Ascending aorta (tissue), 2 donors: Measurements from ENCODE around the gene HOXD12. TPM values are rescaled to one million over a fixed set of nuclear protein-coding genes. Genes with fewer than 3 reads are reported as not detected.

ENCODE experiments used
- DNase-seq, 2 donors: peaks; one replicate each; pipeline ENCODE4 v3.0.0-alpha.2; 2019; ENCODE audit warnings: low spot score in 2 of 2
- H3K27ac ChIP-seq, 2 donors: fragments of 200-600 bp; sonication (generic); one replicate each; pipeline ENCODE4 v1.5.1; 2016 to 2017; ENCODE audit warnings: mild to moderate bottlenecking in 1 of 2
- H3K27me3 ChIP-seq: fragments of 200-600 bp; sonication (generic); one replicate; pipeline ENCODE4 v1.5.1; 2017
- H3K36me3 ChIP-seq, 2 donors: fragments of 200-600 bp; sonication (generic); one replicate each; pipeline ENCODE4 v1.5.1; 2016
- H3K4me1 ChIP-seq, 2 donors: fragments of 200-600 bp; sonication (generic); one replicate each; pipeline ENCODE4 v1.5.1; 2016 to 2017; ENCODE audit warnings: mild to moderate bottlenecking in 1 of 2
- H3K4me3 ChIP-seq, 2 donors: fragments of 200-600 bp; sonication (generic); one replicate each; pipeline ENCODE4 v1.5.1; 2016 to 2017; ENCODE audit warnings: mild to moderate bottlenecking in 1 of 2
- H3K9me3 ChIP-seq, 2 donors: fragments of 200-600 bp; sonication (generic); one replicate each; pipeline ENCODE4 v1.5.1; 2016
- CTCF ChIP-seq, 3 experiments: fragments of 200-600 bp in 2 of 3; fragments of 450-650 bp in 1 of 3; sonication (generic) in 2 of 3; IDR thresholded peaks; one replicate each; pipeline ENCODE4 v1.5.1; 2016 to 2019; ENCODE audit warnings: antibody characterized with exemption in 3 of 3, mild to moderate bottlenecking in 1 of 3, moderate library complexity in 1 of 3
- intact Hi-C: fragments of 100-400 bp; cut with DNase I; formaldehyde crosslinking; loops from one replicate; pipeline ENCODE4 v1.15.1; 2023
- total RNA-seq: library from RNA; depleted of rRNA; stranded (reverse); fragments of >200 nt; gene quantifications from one replicate; pipeline ENCODE4 v1.1.0, GENCODE V29; 2016

The HOXD12 gene
- total RNA-seq, 1 donor from 2014 or later: not detected

GRCh38 chr2:176093145-176093897 is 6.3 kb upstream of the HOXD12 start:
- intact Hi-C loops: loop anchor here (5.0 to 10.0 kb wide), 3 partner anchors 726 to 1759 kb away; partner anchors contain the start of gene SP9
- Histone ChIP-seq H3K4me3 (peak overlapping the region; percentile 47 to 51), H3K27me3 (peaks cover 63% of the 10 kb centered on the region), H3K36me3 (no peaks in the 10 kb centered on the region), H3K4me1 (peaks cover 18 to 19% of the 10 kb centered on the region in 2 donors), H3K9me3 (no peaks in the 10 kb centered on the region), H3K27ac (no peak overlapping the region)
- no peak for TF ChIP-seq CTCF (IDR thresholded peaks at IDR 0.05)
- peak in 1 of 2 donors; percentile 46 for DNase-seq

- H3K36me3 ChIP-seq: no peaks in the 10 kb centered on the region
- intact Hi-C loops: loop anchor here (5.0 to 10.0 kb wide), 3 partner anchors 727 to 1759 kb away; partner anchors contain the start of gene SP9
- no peak for TF ChIP-seq CTCF (IDR thresholded peaks at IDR 0.05)
- H3K27ac ChIP-seq: no peak overlapping the region
- peaks cover 68% of the 10 kb centered on the region for H3K27me3 ChIP-seq
- no peak overlapping the region for H3K4me3 ChIP-seq
- DNase-seq: no peak
- H3K9me3 ChIP-seq: no peaks in the 10 kb centered on the region
- peaks cover 18 to 19% of the 10 kb centered on the region in 2 donors for H3K4me1 ChIP-seq
Observed at GRCh38 chr2:176093898-176094249, 5.7 kb upstream of the HOXD12 start.

- H3K4me1 ChIP-seq: peaks cover 18 to 19% of the 10 kb centered on the region in 2 donors
- DNase-seq: no peak
- no peaks in the 10 kb centered on the region for H3K9me3 ChIP-seq
- no peak for TF ChIP-seq CTCF (IDR thresholded peaks at IDR 0.05)
- peaks cover 73% of the 10 kb centered on the region for H3K27me3 ChIP-seq
- H3K4me3 ChIP-seq: no peak overlapping the region
- H3K27ac ChIP-seq: no peak overlapping the region
- intact Hi-C loops: loop anchor here (5.0 to 10.0 kb wide), 3 partner anchors 727 to 1760 kb away; partner anchors contain the start of gene SP9
- H3K36me3 ChIP-seq: no peaks in the 10 kb centered on the region
Observed at GRCh38 chr2:176094349-176094748, 5.2 kb upstream of the HOXD12 start.

- no peaks in the 10 kb centered on the region for H3K9me3 ChIP-seq
- no peak overlapping the region for H3K27ac ChIP-seq
- intact Hi-C loops: loop anchor here (5.0 to 10.0 kb wide), 3 partner anchors 843 to 1761 kb away; partner anchors contain the start of gene SP9
- DNase-seq: peak in 1 of 2 donors; percentile 28
- H3K4me1 ChIP-seq: peaks cover 18 to 19% of the 10 kb centered on the region in 2 donors
- H3K36me3 ChIP-seq: no peaks in the 10 kb centered on the region
- no peak overlapping the region for H3K4me3 ChIP-seq
- no peak for TF ChIP-seq CTCF (IDR thresholded peaks at IDR 0.05)
- peaks cover 79% of the 10 kb centered on the region for H3K27me3 ChIP-seq
Observed at GRCh38 chr2:176095421-176095820, 4.2 kb upstream of the HOXD12 start.

- no peaks in the 10 kb centered on the region for H3K9me3 ChIP-seq
- intact Hi-C loops: loop anchor here (5.0 to 10.0 kb wide), 3 partner anchors 844 to 1762 kb away; partner anchors contain the start of gene SP9
- no peak for DNase-seq
- H3K27me3 ChIP-seq: peaks cover 81% of the 10 kb centered on the region
- H3K36me3 ChIP-seq: no peaks in the 10 kb centered on the region
- H3K4me3 ChIP-seq: peak overlapping the region; percentile 53 to 61
- peaks cover 18 to 19% of the 10 kb centered on the region in 2 donors for H3K4me1 ChIP-seq
- no peak overlapping the region for H3K27ac ChIP-seq
- TF ChIP-seq CTCF (IDR thresholded peaks at IDR 0.05): no peak
Observed at GRCh38 chr2:176096243-176096985, 3.2 kb upstream of the HOXD12 start.
